ENCODE data around the gene PARD3B.

The PARD3B gene

DNA sequence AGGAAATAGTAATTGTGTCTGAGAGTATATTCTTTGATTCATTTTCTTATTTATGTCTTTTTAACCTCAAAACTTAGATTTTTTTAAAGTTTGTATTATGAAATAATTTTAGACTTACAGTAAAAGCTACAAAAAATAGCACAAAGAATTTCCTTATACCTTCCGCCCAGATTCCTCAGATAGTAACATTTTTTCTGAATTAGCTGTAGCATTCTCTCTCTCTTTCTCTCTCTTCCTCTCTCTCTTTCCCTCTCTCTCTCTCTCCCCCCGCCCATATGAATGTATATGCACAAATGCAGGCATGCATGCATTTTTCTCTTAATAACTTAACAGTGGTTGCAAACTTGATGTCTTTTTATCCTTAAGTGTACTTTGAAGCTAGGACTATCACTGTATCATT lies 776.0 kb downstream of the PARD3B start:
- DNase-seq = no peak

DNA sequence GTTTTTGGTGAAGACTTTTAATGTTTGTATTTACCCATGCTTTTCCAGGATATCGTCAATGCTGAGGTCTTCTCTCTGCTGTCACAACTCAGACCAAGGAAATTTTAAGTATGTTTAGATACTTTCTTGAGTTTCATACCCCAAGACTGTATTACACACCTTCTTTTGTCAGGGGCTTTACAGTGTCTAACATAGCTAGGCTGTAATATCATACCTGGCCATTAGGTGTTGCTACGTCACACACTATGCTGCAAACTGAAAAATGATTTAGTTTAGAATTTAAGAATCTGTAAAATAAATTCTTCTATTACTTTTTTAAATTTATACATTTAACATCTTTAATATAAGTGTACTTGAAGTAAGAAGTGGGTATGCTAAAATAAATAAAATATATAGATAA lies 778.7 kb downstream of the PARD3B start:
- no peak for DNase-seq

DNA sequence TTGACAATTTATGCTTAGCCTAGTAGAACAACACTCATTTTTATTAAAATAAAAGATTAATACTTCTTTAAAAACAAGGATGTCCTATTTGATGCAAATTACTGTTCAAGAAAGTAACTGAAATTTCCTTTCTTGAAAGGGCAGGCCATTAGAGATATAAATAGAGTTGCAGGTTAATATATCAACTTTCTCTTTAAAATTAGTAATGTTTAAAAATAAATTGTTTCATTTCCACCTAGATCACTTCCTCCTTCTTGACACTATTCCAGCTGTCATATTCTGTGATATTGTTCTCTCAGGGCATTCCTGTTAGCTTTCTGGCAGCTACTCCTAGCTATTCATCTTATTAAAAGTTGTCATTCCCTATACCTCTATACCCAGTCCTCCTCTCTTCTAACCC lies 779.1 kb downstream of the PARD3B start:
- no peak for DNase-seq

DNA sequence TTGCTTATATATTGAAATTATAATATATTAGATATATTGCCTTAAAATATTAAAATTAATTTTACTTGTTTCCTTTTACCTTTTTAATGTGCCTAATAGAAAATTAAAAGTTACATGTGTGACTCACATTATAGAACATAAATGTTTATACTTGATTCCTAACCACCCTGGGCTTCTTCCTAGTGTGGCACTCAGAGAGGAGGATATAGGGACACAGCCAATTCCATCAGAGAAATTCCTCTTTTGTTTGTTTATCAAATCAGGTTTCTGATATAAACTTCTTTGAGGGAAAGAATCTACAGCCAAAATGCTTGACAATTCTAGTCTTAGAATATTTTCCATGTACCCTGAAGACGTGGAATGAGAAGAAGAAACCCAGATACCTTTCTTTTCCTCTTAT lies 788.1 kb downstream of the PARD3B start:
- DNase-seq = no peak

DNA sequence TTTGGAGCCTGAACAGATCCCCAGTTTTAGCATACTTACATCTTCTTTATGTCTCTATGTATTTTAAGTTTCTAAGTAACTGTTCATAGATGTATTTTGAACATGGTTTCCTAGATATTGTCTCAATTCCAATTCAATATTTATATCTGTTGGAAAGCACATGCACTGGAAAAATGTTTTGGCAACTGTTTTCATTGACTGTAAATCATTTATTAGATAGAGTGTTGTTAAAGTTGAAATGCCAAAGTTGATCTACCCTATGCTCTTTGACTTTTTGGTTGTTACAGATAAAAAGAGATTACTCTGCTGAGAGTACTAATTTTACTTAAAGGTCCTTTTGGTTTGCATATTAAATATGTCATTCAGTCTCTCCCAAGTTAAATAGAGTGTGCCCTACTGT lies 792.0 kb downstream of the PARD3B start:
- no peak for DNase-seq

DNA sequence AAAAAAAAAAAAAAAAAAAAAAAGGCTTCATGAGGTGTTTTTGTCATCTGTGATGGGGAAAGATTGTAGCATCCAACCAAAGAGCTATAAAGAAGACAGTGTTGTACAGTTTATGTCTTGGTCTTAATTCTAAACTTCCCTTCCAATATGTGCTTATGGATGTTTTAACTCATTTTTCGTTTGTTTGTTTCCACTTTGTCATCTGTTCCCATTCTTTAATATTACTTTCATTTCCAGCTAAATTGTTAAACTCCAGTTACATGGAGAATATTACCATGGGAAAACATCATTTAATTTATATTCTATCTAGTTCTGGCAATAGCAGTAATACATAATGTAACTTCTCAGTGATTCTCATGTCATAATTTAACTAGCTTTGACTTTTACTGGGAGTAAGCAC lies 792.9 kb downstream of the PARD3B start:
- DNase-seq = no peak

DNA sequence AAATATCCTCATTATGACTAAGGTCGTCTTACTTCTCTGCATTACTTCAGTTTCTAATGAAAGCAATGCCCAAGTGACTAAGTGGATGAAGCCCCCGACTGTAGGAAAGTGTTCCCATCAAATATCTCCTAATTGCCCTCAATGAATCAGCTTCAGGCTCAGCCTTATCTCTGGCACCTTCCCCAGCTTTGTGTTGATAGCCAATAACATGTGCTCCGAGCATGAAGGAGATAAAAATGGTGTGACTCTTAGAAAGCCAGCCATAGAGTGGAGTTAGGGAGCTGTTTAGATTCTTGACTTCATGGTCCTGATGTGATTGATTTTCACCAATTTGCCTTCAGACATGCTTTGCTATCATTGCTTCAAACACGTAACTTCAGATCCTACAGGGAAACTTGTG lies 797.8 kb downstream of the PARD3B start:
- no peak for DNase-seq

DNA sequence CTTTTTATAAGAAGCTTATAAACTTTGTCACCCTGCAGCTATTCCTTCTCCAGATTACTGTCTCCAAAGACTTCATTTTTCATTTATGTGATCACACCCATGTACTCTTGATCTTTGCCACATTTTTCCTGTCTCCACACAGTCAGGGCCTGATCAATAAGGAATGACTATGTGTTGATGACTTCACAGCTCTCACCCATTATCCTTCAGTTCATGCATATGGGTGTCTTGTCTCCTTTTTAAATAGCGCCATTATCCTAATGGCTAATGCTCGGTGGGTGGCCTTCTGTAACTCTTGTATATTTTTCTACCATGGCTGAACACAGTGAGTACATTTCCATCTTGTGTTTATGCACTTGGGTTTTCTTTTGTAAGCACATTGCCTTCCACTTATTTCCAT lies 801.4 kb downstream of the PARD3B start:
- DNase-seq = no peak

DNA sequence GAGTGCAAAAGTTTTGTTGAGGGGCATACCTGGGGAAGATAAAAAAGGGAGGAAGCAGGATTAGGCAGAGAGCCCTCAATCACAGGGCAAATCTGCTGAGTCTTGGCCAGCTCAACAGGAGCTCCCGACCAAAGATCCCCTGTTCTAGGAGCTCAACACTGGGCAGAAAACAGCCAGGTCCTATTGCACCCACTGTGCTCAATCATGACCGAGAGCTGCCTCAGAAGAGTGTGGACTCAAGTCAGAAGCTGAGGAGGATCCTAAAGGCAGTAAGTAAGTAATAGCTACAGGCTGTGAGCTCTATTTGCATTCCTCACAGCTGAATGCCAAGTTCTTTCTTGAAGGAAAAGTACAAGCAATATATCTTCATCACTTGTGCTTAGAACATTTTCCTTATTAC lies 802.6 kb downstream of the PARD3B start:
- no peak for DNase-seq

DNA sequence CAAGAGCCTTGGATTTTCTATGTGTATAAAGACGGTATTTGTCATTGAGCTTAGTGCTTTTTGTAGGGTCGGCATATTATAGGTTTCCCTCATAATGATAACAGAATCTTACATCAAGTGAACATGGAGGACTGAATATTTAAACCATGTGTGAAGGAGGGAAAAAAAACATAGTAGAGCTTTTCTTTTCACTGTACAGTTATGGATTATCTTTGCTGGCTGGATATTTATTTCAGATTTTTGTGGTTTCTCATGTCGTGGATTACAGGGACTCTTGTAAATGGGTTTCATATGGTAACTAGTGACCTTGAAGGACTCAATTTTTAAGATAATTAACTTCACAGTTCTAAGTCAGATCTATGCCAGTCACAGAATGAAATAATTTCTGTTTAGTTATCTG lies 806.8 kb downstream of the PARD3B start:
- no peak for DNase-seq

DNA sequence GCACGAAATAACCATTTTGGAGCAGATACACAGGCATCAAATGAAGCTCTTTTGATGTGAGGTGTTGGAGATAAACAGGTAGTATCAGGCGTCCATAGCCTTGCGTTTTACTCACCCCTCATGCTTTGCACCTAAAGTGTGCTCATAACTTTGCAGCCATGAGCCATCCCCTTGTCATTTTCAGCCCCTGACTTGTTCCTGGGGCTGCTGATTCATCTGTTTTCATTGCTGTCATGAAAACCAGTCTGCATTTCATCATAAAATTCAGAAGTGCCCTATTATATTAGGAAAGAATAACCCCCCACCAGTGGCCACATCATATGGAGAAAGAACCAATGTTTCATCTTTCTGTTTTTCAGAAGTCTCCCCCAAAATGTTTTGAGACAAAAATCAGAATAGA lies 807.3 kb downstream of the PARD3B start:
- DNase-seq = no peak

DNA sequence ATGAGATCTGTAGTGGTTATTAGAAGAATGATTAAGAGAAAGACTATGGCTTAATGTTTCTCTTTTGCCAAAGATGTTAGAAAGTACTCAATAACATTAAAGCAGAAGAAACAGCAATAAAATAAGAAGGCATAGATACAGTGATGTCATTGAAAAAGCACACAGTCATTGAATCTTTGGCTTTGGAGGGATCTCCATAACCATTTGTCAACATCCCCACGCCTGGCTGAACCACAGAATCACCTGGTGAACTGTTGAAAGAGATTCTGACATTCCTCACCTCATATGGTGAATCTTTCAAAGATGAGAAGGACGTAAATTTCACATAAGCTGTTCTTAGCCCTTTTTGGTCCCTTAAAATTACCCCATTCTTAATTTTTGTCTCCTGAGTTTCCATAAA lies 812.5 kb downstream of the PARD3B start:
- DNase-seq = no peak

DNA sequence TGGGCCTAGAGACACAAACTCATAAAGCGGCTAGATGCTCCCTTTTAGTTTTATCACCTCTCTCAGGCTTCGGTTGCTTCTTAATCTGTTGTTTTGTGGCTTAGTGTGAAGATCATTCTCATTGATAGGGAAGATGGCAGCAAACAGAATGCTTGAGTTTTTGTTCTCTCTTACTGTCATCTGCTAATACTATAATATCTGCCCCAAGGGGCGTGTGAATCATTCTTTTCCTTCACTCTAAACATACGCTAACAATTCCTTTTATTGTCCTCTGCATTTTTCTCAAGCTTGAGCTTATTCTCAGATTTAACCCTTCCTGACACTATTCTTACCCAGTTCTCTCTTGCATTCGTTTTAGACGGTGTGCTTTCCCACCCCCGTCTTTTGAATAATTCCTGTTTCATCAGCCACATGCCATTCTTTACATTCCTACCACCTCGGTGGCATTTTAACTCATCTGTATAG lies 813.1 kb downstream of the PARD3B start:
- no peak for DNase-seq

DNA sequence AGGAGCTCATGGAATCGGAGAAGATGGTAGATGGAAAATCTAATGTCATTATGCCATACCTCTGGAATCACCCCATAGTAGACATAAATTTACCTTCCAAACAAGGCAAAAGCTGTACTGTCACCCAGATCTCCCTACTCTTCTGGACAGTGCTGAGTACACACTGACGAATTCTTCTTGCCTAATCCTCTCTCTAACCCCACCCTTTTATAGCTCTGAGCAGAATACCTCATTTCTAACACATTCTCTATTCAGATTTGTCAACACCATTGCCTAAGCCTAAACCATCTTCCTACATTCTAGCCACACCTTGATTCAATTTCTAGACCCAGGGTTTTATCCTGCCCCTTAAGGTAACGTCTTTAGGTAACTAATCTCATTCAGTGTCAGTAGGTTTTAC lies 816.0 kb downstream of the PARD3B start:
- DNase-seq = no peak

DNA sequence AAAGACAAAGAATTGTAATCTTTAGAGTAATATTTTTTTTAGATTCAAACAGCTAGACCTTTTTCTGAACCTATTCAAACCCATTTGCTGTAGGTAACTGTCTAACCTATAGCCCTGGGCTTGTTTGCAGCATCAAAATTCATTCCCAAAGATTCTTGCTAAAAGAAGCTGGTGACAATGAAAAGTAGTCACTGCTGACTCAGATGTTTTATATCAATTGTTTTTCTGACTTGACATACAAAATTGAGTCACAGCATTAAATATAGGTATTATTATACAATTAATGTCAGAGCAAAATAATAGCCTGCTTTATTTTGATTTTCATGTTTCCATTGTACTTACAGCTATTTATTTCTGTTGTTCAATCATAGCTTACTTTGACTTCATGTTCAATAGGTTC lies 816.7 kb downstream of the PARD3B start:
- no peak for DNase-seq

DNA sequence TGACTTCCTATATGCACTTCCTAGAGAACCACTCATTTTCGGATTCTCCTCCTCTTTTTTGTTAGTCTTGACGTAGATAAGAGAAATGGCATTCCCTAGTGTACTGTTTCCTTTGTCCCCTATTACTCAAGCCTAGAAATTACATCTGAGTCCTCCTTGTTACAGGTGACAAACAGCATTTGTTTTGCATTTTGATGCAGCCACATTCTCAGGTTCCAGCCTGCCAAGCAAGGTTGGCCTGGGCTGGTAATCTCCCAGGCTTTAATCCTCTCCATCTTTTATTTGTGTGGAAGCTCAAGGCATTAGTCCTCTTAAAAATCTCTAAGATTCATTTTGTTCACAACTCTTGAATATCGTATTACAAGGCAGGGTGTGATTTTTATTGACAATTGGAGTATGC lies 819.0 kb downstream of the PARD3B start:
- DNase-seq = no peak

DNA sequence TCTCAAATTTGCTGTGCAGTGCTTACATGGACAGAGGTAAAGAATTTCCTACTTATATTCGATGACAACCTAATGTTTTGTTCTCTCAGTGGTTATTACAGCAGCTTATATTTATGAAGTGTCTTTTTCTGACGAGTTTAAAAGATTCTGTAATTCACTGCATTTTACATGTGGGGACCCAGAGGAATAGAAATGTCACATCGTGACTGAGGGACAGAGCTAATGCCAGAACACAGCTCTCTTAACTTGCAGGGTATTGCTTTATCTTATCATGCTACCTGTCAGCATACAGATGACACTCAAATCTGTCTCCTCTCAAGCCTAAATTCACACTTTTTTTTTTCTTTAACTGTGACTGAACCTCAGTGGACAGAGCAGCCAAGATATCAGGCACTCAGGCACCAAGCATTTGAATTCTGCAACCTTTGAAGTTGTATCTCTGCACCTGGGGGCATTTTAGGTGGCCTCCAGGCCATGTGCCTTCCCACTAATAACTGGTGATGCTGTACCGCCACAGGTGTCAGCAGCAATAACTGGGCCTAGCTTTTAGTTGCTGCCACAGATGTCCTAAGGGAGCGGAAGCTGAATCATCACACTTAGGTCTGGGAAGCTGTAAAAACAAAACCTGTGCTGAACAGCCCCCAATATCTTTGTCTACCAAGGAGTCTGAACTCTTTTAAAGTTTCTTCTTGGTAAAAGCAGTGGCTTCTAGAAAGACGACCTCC lies 821.2 kb downstream of the PARD3B start:
- no peak for DNase-seq

DNA sequence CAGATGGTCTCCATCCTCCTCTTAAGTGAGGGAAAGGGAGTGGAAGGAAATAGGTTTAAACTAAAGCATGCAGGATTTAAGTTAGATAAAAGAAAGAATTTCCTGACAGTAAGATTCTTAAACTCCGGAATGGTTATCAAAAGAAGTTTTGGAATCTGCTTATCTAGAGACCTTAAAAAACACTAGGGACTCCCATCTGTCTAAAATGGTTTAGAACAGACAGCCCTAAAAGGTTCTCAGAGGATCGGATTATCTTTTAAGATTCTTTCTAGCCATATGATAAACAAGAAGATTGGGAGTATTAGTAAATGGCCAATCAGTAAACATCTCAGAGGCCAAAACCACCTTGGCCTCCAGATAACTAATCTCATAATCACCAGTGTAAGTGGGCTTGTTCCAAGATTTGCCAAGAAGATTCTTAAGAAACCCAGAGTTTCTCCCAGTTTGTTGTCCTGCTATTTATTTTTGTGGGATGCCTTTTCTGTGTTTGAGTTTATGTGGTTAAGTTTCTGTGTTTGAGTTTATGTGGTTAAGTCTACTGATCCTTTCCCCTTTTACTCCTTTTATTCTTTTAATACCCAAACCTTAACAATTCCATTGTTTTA lies 822.2 kb downstream of the PARD3B start:
- DNase-seq = no peak

DNA sequence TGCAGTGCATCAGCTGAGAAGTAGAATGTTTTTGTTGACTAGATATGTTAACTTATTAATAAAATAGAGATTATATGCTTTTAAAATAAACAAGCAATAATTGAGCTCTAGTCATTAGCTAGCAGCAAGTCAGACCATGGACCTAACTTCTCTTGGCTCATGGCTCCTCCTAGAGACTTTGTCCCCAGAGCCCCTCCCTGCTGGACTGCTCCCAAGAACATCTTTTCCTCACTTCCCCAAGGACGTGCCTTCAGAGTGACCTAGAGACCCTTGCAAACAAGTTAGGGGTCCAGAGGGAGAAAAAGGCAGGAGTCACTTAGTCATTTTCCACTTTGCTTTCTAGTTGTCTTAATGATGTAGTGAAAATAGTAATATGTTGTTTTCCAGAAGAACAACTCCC lies 824.5 kb downstream of the PARD3B start:
- no peak for DNase-seq

DNA sequence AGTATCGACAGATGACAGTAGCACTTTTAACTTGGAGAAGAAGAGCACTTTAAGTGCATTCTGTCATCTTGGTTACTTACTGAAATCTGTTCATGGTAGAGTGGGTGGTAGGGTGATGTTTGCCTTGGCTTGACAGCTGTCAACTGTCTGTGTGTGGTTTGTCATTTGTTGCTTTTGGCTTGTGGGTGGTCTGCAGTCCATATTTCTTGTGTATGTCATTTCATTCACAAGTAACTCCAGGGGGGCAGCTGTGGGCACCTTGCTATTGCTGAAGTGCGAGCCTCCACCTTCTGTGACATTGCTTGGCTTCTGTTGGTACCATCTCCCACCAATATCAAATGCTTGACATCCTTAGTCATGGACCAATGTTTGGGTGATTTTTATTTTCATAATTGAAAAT lies 825.5 kb downstream of the PARD3B start:
- no peak for DNase-seq

DNA sequence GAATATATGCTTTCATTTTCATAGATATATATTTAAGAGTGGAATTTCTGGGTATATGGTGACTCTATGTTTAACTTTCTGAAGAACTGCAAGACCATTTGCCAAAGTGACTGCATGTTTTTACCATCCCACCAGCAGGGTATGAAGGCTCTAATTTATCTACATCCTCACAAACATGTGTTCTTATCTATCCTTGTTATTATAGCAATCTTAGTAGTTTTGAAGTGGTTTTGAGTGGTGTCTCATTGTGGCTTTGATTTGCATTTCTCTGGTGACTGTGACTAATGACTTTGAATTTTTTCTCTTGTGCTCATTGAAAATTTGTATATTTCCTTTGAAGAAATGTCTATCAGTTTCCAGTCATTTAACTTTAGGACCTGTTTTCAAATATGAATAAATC lies 826.9 kb downstream of the PARD3B start:
- DNase-seq = no peak

DNA sequence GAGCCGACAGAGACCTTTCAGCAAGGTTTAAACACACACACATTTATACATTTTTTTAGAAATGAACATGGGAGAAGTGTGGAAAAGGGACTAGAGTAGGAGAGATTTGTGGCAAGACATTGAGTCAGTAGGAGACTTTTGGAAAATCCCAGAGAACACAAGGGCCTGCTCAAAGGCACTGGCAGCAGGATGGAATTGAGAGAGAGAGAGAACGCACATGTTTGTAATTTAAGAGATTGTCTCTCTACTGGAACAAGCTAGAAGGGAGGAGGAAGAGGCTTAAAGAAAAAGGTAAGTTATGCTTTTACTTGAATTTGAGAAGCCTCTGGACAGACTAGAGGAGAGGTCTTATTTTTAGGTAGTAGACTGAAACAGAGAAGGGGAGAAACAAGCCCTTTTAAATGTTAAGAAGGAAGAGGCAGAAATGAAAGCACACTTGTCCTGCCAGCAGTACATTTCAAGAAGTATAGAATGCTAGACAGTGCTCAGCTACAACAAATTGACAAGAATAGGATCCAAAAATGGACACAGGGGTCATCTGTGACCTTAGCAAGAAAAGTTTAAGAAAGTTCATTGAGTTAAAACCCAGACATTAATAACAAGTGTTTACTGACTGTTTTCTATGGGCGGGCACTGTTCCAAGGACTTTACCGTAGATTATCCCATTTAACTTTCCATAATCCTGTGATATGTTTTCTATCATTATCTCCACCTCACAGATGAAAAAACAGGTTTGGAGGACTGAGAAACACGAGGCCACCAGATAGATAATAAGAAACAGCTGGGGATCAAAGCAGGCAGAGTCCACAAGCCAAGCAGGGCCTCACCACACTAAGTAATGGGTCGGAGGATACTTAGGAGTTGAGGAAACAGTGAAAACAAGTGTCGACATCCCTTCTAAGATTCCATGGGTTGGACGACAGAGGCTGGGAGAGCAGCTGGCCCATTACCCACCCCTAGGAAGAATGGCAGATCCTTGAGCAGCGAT lies 830.5 kb downstream of the PARD3B start:
- DNase-seq = no peak

DNA sequence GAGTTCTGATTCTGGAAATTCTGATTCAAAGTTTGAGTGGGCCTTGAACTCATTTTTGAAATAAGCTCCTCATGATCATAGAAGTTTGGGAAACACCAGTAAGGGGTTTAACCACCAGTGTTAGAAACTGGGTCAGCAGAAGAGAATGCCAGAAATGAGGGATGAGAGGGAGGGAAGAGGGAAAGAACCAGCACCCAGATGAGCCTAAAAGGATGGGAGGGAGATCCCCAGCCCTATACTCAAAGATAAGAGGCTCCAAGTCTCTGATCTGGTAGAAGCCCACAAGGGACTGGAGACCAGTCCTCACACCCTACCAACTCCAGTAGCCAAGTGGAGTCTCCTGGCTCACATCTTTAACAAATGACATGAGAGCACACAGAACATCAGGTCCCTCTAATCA lies 832.0 kb downstream of the PARD3B start:
- DNase-seq = no peak

DNA sequence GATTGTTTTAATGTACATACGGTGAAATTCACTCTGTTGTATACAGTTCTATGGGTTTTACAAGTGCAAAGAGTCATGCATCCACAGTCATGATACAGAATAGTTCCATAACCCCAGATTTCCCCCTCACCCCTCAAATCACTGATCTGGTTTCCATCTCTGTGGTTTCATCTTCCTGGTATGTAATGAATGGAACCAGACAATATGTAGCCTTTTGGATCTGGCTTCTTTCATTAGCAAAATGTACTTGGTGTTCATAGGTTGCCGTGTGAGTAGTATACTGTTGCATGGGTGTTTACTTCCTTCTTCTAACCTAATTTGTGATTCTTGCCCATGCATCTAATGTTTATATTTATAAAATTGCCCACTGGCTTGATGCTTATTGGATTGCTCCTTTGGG lies 838.3 kb downstream of the PARD3B start:
- DNase-seq = no peak
